HG03196 (cell line): Measurements from ENCODE around the gene ATP8A1.
A peak's percentile ranks its signal among the peaks of the same experiment; 100 is the strongest.

ENCODE experiments used
- ATAC-seq: cut with Tn5 transposase; IDR thresholded peaks from one replicate; pipeline ENCODE4 v1.9.1; 2021; ENCODE audit not compliant: unreplicated experiment

ATP8A1 gene

GRCh38 chr4:42417550-42417949 lies 239.4 kb downstream of the ATP8A1 start:
- no peak for ATAC-seq

DNA sequence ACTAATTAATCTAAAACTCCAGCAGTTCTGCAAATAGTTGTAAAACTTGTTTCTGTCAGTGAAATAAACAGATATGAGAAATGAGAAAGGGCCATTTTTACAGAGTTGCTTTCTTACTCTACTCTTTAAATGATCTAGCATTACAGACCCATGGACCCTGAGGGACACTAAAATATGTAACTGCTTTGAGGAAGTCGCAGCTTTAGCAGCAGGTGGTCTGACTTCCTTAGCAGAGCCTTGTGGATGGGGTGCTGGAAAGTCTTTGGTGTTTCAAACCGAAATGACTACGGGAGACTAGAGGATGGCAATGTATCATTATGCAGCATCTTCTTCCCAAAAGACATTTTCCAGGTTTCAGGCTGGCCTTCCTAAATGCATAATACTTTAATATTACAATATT lies 240.9 kb downstream of the ATP8A1 start:
- no peak for ATAC-seq

- no peak for ATAC-seq
Observed at GRCh38 chr4:42415281-42415680, 241.6 kb downstream of the ATP8A1 start.

DNA sequence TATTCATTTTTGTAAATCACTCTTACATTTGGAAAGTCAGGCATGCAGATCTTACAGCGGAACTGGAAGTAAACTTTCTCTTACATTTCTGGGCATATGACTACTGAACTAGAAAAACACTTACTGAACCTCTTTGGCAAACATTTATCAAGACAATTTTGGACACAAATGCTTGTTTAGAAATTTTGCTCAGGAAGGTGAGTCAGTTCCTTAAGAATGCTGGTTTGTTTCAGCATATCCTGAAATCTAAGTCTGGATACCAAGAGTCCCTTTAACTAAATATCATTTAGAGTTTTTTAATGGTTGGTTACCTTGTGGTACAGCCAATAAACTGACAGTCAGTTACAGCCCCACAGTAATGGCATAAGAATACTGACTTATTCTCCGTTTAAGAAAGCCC lies 244.7 kb downstream of the ATP8A1 start:
- no peak for ATAC-seq

- ATAC-seq = no peak
Observed at GRCh38 chr4:42411803-42412202, 245.1 kb downstream of the ATP8A1 start.

- ATAC-seq = no peak
Observed at GRCh38 chr4:42410446-42410845, 246.5 kb downstream of the ATP8A1 start.

DNA sequence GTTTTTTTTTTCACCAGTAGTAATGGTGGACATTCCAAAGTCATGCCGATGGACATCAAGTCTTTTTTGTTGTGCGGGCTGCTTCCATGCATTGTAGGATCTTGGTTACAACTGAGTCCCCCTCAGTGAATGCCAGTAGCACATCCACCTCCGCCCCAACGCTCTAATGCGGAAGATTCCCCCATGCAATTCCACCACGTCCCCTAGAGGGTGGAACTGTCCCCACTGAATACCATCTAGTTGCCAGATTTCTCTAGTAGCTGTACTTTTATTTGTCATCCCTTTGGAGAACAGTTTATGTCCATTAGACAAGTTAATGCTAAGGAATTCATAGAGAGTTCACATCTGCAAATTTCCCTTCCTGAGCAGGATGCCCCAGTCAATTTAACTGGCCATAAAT lies 252.9 kb downstream of the ATP8A1 start:
- ATAC-seq = no peak

DNA sequence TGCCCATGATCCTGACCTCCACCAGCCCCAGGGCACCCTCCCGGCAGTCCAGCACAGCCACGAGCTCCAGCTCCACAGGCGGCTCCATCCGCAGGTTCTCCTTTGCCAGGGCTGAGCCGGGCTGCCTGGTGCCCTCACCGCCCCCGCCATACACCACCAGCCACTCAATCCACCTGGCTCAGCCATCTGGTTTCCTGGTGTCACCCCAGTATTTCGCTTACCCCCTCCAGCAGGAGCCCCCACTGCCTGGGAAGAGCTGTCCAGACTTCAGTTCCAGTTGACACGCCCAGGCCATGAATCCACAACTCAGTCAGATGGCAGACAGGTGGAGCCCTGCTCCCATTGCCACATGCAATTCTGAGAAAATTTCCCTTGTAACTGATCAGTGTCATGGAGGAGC lies 255.7 kb downstream of the ATP8A1 start:
- ATAC-seq = no peak

DNA sequence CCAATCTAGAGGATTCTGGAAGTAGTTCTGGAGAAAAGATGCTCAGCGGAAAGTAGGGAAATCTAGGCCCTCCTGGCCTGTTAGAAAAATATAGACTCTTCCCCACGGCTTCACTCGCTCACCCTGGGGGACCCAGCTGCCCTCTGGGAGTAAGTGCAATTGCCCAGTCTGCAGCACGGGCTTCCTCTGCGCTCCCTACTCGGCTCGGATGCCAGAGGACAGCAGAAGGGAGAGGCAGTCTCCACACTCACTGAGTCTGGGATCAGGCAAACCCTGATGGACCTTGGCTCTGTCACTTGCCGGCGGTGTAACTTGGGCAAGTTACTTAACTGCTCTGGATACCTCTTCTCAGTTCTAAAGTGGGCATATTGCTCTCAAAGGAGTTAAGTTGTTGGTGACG lies 257.5 kb downstream of the ATP8A1 start:
- no peak for ATAC-seq

DNA sequence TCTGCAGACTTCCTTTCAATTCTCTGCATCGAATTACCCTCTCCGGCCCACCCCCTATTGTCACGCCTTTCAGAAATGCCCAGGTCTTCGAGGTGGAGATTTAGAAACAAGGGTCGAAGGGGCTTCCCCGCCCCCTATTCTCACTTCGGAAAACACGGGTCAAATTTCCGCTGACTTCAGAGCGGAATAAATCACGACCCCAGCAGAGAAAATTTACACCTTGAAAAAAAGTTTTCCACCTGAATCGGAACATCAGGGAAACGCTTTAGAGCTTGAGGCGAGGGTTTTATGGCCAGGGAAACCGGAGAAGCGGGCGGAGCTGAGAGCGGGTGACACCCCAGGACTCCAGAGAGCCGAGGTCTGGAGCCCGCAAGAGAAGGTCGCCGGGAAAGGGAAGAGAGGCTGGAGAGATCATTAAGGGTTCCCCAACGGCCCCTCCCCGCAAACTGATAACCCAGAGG lies 258.0 kb downstream of the ATP8A1 start:
- no peak for ATAC-seq

- peak; percentile 28 for ATAC-seq
Observed at GRCh38 chr4:42398171-42398870, 258.6 kb downstream of the ATP8A1 start.

DNA sequence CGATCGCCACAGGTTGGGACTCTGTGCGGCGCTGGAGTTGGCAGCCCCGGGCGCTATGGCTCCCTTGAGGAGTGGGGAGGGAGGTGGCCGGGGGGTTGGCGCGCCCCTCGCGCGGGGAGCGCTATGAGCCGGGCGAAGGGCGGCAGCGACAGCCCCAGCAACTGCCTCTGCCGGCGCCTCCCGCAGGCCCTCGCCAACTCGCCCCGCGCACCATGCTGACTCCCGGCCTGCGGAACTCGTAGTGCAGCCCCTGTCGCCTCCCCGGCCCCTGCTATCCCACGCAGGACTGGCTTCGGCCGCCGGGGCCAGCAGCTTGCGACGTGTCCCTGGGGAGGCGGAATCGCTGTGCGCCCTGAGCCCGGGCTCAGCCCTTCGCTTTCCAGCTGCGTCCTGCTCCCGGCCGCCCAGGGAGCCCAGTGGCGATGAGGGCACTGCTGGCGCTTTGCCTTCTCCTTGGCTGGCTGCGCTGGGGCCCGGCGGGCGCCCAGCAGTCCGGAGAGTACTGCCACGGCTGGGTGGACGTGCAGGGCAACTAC lies 259.2 kb downstream of the ATP8A1 start:
- ATAC-seq = peak; percentile 28

DNA sequence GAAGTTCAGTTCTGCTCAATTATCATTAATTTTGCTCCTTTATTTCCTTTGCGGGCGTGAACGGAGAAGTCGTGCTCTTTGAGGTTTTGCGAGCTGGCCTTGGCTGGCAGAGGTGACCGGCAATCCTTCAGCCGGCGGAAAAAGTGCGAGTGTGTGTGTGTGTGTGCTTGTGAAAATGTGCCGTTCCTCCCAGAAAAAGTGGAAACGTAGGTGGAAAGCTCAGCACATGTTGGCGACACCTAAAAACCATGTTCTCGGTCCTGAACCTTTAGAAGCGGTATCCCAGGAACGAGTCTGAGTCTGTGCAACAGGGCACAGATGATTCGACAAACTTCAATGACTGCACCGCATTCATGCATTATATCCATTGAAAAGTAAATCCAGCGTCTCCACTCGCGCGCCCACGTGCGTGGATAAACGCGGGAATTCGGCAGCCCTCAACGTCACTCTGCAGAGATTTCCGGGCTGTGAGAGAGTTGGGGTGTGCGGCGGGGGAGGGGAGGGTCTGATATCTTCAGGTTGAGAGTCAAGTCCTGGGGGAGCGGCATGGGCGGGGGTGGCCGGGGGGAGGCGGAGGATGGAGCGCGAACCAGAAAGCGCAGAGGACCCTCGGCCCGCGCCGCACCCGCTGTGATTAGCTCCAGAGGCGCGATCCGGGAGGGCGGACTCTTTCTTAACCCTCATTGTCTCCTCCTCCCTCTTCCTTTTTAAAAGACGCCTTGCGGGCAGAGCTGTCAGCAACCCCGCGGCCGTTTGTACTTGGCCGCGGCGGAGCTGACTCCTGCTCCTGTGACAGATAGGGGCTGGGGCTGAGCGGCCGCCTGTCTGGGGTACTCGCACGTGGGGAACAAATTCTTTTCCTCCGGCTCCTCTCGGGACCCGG lies 259.9 kb downstream of the ATP8A1 start, which contains the start of gene SHISA3:
Gene SHISA3 (plus strand): TSS at position 737 of the 883 bp plus-strand sequence. CDS start 569 bp downstream, outside the sequence.
- ATAC-seq = peak; percentile 39

GRCh38 chr4:42396361-42396751 lies 260.5 kb downstream of the ATP8A1 start:
- ATAC-seq = no peak

GRCh38 chr4:42395595-42395994 lies 261.3 kb downstream of the ATP8A1 start:
- no peak for ATAC-seq

DNA sequence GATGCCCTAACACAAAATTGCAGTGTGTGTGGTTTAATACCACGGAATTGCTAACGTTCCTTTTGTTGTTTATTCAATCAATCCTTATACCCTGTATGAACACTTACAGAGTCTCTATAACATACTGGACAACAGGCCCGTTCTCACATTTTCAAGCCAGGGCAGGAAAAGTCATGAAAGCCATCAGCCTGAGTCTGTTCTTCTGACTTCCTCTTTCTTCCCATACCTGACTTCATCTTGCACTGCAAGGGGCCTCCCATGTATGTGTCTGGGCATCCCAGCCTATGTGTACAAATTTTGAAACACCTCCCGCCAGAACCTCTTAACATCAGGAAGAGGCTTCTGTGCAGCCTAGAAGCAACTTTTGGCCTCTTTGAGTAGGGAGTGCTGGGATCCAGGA lies 264.5 kb downstream of the ATP8A1 start:
- no peak for ATAC-seq

- ATAC-seq = no peak
Observed at GRCh38 chr4:42391981-42392380, 264.9 kb downstream of the ATP8A1 start.

DNA sequence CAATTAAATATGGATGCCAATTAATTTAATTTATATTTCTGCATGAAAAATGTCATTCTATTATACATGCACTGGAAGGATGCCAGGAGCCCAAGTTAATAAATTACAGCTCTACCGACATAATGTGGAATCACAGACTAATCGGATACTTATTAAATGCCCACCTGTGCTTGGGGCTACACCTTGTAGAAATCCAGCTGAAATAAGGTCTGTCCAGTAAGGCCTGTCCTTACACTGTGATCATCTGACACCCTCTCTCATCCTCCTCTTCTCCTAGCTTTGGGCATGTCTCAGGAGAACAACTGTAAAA lies 265.6 kb downstream of the ATP8A1 start:
- no peak for ATAC-seq

- ATAC-seq = no peak
Observed at GRCh38 chr4:42390622-42391354, 266.1 kb downstream of the ATP8A1 start.

GRCh38 chr4:42385516-42385915 lies 271.4 kb downstream of the ATP8A1 start:
- ATAC-seq = no peak

GRCh38 chr4:42381666-42382065 lies 275.2 kb downstream of the ATP8A1 start:
- no peak for ATAC-seq
